ENCODE results near the gene GARIN5A.

- TF ChIP-seq POLR2A (IDR thresholded peaks at IDR 0.05; ENCODE audit: low read depth, low read length): no peak
- no peak for TF ChIP-seq TAF1 (IDR thresholded peaks at IDR 0.05; ENCODE audit: borderline replicate concordance, low read depth, low read length)
- TF ChIP-seq POLR2AphosphoS5 (IDR thresholded peaks at IDR 0.05; ENCODE audit: low read depth, low read length): no peak
Observed at GRCh38 chr19:50453243-50453642, 23.4 kb downstream of the GARIN5A start.
